ENCODE data around the gene ADAMTS20.
"Not testable (repeated sequence)": the region's sequence is repeated elsewhere in the genome, so short reads cannot be mapped to it uniquely, and the experiment has no call there.

Gene ADAMTS20, protein sequence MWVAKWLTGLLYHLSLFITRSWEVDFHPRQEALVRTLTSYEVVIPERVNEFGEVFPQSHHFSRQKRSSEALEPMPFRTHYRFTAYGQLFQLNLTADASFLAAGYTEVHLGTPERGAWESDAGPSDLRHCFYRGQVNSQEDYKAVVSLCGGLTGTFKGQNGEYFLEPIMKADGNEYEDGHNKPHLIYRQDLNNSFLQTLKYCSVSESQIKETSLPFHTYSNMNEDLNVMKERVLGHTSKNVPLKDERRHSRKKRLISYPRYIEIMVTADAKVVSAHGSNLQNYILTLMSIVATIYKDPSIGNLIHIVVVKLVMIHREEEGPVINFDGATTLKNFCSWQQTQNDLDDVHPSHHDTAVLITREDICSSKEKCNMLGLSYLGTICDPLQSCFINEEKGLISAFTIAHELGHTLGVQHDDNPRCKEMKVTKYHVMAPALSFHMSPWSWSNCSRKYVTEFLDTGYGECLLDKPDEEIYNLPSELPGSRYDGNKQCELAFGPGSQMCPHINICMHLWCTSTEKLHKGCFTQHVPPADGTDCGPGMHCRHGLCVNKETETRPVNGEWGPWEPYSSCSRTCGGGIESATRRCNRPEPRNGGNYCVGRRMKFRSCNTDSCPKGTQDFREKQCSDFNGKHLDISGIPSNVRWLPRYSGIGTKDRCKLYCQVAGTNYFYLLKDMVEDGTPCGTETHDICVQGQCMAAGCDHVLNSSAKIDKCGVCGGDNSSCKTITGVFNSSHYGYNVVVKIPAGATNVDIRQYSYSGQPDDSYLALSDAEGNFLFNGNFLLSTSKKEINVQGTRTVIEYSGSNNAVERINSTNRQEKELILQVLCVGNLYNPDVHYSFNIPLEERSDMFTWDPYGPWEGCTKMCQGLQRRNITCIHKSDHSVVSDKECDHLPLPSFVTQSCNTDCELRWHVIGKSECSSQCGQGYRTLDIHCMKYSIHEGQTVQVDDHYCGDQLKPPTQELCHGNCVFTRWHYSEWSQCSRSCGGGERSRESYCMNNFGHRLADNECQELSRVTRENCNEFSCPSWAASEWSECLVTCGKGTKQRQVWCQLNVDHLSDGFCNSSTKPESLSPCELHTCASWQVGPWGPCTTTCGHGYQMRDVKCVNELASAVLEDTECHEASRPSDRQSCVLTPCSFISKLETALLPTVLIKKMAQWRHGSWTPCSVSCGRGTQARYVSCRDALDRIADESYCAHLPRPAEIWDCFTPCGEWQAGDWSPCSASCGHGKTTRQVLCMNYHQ (N-terminal part only)

GRCh38 chr12:43551971-43552559, at the start of gene ADAMTS20:
TSS of gene ADAMTS20 (minus strand) at chr12:43552203. CDS start at chr12:43551921, 282 bp downstream.
- peak in 2 of 3 experiments; percentile 89 to 92 for DNase-seq

DNA sequence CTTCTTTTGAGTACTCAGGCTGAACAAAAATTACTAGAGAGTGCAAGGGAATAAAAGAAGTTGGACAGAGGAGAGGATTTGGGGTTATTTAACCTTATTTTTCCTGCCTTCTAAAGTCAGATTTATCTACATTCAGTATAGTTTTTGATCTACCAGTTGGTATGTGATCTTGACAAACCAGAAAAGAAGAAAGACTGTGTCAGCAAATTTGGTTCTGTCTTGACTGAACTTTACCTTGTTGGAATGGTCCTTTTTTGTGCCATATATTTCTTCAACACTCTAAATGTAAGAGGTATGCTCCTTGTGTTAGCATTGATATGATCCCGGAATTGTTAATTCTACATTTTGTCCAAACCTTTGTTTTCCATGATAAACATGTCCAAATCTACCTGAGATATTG, 47.7 kb upstream of the ADAMTS20 start:
- DNase-seq = no peak

DNA sequence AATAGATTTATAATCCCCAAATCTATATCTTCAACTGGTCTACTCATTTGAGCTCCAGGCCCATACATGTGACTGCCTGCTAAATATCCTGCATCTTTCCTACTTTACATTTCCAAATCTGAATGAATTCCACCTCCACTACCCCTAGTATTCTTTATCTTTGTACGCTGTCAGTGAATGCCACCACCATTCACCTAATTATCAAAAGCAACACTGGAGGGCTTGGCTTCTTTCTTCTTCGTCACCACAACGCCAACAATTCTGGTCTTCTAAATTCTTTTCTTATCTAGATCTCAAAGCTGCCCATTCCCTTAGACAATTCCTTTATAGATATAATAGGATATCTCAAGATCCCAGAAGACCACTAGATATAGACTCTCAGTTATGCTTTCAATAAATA, 47.1 kb upstream of the ADAMTS20 start:
- DNase-seq = no peak

DNA sequence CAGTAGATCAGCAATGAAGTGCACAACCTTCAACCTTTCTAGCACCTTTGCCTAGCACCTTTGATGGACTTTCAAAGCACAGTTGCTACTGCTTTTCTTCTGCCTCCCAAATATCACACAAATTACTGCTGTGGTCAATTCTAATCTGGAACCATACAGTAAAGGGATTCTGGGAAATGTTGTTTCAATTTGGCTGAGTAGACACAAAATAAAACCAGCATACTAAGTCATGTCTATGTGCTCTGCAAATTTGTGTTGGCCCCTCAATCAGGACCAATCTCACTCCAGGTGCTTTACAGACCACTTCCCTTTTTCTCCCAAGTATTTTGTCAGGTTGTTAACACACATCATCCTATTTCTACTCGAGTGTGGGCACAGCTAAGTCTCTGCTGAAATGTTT, 38.3 kb upstream of the ADAMTS20 start:
- no peak for DNase-seq

DNA sequence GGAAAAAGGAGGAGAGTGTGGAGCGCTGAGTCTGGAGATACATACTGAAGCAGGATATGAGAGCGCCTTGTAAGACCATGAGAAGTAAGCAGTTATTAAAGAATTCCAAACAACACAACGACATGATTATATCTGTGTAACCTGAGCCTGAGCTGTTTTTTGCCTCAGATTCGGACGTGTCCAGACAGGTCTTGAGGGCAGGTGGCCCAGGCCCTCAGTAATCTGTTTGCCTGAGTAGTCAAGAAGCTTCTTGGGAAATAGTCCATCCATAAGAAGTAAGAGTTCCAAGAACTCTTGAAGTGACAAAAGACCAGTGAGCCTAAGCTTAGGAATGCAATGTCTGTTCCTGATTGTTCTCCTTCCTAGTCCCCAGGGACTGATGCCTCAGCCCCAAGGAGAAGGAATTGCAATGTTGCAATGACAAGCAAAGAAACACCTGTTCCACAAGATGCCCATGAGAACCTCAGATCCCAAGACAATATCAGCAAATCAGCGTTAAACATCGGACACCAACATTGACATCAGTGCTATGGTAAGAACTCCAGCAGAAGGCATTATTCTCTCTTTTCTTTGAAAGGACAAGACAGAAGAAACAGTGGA, 34.7 kb upstream of the ADAMTS20 start:
- peak; percentile 13 to 24 (median 21) for DNase-seq

GRCh38 chr12:43585676-43586075, 33.7 kb upstream of the ADAMTS20 start:
- peak in 1 of 3 experiments; percentile 56 for DNase-seq

DNA sequence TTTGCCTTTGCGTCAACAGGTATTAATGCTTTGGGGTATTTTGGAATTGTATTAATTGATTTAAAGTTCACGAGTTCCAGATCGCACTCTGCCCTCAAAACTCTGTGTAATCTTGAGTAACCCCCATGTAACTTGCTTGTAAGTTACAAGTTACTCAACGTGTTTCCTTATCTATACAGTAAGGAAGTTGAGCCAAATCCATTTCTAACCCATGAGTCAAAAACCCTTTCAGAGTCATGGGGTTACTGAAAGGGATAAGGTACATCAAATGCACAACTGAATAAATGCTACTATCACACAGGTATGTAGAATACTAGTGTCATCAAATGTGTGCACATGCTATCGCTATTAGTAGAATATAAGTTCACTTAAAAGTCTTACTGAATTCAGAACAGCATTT, 28.6 kb upstream of the ADAMTS20 start:
- no peak for DNase-seq

GRCh38 chr12:43579206-43579605, 27.2 kb upstream of the ADAMTS20 start:
- no peak for DNase-seq

- no peak for DNase-seq
These were observed 26.8 kb upstream of the ADAMTS20 start for GRCh38 chr12:43578782-43579181.

GRCh38 chr12:43577381-43577780, 25.4 kb upstream of the ADAMTS20 start:
- DNase-seq = no peak

GRCh38 chr12:43576162-43576561, 24.2 kb upstream of the ADAMTS20 start:
- DNase-seq = no peak

- DNase-seq = no peak
These were observed 19.9 kb upstream of the ADAMTS20 start for GRCh38 chr12:43571885-43572284.

- no peak for DNase-seq
These were observed 4.1 kb upstream of the ADAMTS20 start for GRCh38 chr12:43556057-43556456.

GRCh38 chr12:43551279-43551970, 578 bp downstream of the ADAMTS20 start:
- peak in 1 of 3 experiments; percentile 61 for DNase-seq

DNA sequence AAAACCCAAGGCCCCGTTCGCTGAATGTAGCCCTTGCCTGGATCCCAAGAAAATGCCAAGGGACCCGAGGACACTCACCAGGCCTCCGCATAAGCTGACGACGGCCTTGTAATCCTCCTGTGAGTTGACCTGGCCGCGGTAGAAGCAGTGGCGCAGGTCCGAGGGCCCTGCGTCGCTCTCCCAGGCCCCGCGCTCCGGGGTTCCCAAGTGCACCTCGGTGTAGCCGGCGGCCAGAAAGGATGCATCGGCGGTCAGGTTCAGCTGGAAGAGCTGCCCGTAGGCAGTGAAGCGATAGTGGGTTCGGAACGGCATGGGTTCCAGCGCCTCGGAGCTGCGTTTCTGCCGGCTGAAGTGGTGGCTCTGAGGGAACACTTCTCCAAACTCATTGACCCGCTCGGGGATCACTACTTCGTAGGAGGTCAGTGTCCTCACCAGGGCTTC, 1.2 kb downstream of the ADAMTS20 start:
- peak in 2 of 3 experiments; percentile 28 to 44 for DNase-seq

- DNase-seq = no peak
These were observed 7.3 kb downstream of the ADAMTS20 start for GRCh38 chr12:43544703-43545102.

GRCh38 chr12:43540470-43540869, 11.5 kb downstream of the ADAMTS20 start:
- DNase-seq = no peak

DNA sequence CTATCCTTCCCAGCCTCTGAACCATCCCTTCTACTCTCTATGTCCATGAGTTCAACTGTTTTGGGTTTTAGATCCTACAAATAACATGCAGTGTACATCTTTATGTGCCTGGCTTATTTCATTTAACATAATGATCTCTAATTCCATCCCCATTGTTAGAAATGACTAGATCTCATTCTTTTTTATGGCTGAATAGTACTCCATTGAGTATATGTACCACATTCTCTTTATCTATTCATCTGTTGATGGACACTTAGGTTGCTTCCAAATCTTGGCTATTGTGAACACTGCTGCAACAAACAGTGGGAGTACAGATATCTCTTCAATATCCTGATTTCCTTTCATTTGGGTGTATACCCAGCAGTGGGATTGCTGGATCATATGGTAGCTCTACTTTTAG, 14.3 kb downstream of the ADAMTS20 start:
- not testable (repeated sequence) for DNase-seq

DNA sequence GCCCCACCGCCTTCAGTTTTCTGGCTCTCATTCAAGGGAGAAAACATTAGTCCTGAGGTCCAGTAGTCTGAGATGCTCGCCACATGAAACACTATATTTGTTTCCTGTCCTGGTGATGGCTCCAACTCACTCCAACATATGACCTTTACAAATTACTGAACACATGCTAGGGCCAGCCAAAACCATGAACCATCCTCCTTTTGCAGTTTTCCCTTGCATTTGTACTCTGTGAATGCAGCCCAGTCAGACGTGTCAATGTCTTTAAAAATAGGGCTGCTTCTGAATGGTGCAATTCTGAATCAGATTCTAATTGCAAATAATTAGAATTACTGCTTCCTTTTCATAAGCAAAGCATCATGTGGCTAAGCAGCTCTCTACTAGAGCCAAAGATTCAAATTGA, 36.0 kb downstream of the ADAMTS20 start:
- DNase-seq = no peak

- DNase-seq = peak in 2 of 3 experiments; percentile 14 to 60
These were observed 50.3 kb downstream of the ADAMTS20 start for GRCh38 chr12:43501703-43502102.

DNA sequence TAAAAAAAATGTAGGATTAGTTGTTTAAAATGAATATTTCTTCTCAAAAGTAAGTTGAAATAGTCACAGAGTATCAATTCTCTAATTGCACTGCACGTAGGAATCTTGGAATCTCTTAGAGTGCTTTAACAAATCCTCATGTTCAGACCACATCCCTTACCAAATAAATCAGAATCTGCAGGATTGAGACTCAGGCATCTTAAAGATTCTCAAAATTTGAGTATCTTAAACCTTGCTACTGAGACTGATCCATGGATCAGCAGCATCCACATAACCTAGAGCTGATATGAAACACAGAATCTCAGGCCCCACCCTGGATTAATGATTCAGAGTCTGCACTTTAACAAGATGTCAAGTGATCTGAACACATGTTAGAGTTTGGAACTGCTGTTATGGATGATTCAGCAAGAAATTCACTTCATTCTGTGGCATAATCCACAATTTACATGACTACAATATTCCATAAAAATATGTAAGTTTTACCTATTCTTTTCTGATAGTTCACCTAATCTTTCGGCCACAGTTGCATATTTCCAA, 58.7 kb downstream of the ADAMTS20 start:
- no peak for DNase-seq

All from NCI-H1417 (cell line).